DMS53 treated with DMSO at 0.1 percent for 48 hours (cell line): ENCODE results near the gene HMHB1.
A peak's percentile ranks its signal among the peaks of the same experiment; 100 is the strongest.
"Not testable (repeated sequence)": the region's sequence is repeated elsewhere in the genome, so short reads cannot be mapped to it uniquely, and the experiment has no call there.

ENCODE experiments used
- DNase-seq: peaks from one replicate; lab custom pipeline; 2025; ENCODE audit not compliant: unreplicated experiment; lab: John Stamatoyannopoulos, UW

HMHB1 gene

DNA sequence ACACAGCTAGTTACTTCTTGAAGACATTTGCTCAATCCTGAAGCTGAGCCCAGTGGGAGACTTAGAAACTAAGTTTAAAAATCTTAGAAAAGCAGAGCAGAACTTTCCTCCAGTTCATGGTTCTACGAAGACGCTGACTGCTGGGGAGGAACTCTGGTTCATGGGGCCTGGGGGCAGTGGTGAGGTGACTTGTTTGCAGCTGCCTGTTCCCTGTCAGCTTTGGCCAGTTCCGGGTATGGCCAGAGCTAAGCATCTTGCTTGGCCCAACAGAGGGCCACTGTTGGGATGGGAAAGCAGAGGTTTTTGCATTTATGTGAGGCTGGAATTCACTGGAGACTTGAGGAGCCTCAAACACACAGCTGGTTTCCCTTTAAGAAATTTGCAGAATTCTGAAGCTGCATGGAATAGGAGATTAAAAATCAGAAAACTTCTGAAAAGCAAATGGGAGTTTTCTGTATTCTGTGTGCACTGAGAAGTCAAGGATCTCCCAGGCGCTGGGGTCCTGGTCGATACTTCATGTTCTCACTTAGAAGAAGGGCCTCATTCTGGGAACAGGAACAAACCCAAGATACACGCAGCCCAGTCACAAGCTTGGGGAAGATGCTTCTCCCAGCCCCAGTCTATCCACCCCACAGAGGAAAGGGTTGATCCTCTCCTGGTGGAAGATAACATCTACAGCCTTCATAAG is 10.6 kb upstream of the HMHB1 start:
- DNase-seq = no peak

DNA sequence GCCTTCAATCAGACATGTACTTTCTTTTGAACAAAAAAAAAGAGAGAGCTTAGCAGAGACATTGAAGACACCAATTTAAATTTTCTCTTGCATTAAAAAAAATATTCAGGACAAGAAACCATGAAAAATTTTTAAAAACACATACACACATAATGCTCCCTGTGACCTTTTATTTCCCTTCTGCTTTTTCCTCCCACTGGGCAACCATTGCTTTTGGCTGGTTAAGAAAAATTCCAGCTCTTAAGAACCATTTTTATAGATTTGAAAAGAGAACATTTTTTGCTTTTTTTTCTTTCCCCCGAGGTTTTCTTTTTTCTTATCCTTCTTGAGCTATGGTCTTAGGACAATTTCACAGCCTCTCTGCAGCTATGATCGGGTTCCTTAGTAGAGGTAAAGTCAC is 6.1 kb upstream of the HMHB1 start:
- no peak for DNase-seq

- DNase-seq = no peak
Observed at GRCh38 chr5:143806579-143806978, 5.4 kb upstream of the HMHB1 start.

DNA sequence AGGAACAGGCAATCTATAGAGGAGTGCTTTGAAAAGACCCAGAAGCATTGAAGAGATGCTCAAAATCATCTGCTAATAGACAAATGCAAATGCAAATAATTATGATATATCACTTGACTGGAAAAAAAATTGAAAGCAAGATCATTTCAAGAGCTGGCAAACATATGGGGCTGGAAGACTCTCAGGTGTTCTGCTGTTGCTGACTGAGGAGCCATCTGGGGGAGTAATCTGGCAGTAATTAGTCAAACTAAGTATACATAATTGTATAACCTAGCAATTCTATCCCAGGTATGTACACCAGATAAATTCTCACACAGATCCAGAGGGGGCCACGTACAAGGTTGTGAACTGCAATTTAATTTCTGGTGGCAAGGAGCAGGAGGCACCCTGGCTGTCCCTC is 4.6 kb upstream of the HMHB1 start:
- no peak for DNase-seq

- DNase-seq = not testable (repeated sequence)
Observed at GRCh38 chr5:143816370-143816769, 4.4 kb downstream of the HMHB1 start.

GRCh38 chr5:143819716-143820115 is 7.8 kb downstream of the HMHB1 start:
- no peak for DNase-seq

DNA sequence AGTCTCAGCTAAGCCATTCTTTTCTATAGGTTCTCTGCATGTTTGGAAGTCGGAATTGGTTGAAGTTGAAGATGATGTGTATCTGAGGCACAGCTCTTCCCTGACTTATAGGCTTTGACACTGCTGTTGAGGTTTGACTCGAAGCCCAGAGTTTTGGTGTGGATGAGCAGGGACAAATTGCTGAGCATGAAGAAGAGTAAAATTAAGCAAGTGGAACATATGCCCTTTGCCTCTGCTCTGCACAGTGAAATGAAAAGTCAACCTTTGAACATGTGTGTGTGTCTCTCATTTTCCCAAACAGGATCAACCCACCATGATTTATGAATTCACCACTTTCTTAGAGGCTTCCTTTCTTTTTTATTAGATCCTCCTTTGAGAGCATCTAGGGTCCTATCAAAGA is 8.5 kb downstream of the HMHB1 start:
- no peak for DNase-seq

- DNase-seq = peak; percentile 71
Observed at GRCh38 chr5:143824851-143825720, 13.1 kb downstream of the HMHB1 start.

DNA sequence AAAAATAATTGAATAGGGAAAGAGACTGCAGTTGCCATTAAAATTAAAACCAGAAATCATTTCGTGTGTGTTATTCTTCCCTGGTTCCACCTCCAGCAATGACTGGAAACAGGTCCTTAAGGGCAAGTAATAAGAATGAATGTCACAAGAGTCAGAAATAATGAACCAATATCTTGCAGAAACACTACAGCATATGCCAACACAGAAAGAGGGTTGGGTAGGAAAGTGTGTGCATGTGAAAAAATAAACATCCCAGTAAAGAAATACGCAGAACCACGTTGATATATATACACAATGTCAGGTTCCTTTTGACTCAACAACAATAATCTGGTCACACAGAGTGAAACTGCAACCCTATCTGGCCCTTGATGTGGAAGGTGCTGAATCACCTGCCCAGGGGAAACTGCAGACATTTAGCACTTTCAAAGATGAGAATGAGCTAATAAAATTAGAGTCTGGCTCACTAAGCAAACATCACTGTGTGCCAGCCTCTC is 15.0 kb downstream of the HMHB1 start:
- peak; percentile 95 for DNase-seq

DNA sequence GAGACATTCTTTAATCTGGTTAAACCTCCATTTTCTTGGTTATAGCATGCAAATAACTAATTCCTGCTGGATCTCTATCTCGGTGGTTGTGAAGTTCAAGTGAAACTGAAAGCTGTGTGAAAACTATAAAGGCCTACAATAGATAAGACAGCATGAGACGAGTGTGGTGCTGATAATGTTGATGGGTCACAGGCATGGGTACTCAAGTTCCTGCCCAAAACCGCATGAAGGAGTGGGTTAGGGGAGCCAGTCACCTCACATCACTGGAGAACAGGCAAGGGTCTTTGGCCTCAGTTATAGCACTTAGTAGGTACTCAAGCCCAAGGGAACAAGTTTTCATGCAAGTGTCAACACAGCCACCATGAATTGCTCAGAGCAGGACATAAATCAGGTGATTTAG is 16.7 kb downstream of the HMHB1 start:
- DNase-seq = no peak

- DNase-seq = no peak
Observed at GRCh38 chr5:143833177-143833576, 21.2 kb downstream of the HMHB1 start.

- no peak for DNase-seq
Observed at GRCh38 chr5:143835251-143835650, 23.3 kb downstream of the HMHB1 start.

- DNase-seq = no peak
Observed at GRCh38 chr5:143836161-143836725, 24.3 kb downstream of the HMHB1 start.

GRCh38 chr5:143837306-143837848 is 25.4 kb downstream of the HMHB1 start:
- peak; percentile 85 for DNase-seq

DNA sequence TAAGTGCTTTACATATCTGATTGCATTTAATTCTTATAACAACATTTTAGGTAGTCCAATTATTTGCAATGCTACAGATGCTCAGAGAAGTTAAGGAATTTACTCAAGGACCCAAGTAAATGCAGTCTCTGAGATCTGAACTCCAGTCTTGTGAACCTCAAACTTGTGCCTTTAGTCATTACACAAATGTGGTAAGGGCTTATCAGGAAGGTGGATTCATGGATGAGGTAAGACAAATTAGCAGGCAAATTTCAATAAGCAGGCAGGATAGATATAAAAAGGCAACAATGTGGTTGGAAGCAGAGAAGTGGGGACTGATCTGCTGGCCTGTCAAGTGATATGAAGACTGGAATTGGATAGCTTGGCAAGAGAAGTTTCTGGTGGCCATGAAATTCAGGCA is 29.5 kb downstream of the HMHB1 start:
- DNase-seq = no peak

- DNase-seq = no peak
Observed at GRCh38 chr5:143842920-143843319, 31.0 kb downstream of the HMHB1 start.

GRCh38 chr5:143843461-143843860 is 31.5 kb downstream of the HMHB1 start:
- DNase-seq = no peak

DNA sequence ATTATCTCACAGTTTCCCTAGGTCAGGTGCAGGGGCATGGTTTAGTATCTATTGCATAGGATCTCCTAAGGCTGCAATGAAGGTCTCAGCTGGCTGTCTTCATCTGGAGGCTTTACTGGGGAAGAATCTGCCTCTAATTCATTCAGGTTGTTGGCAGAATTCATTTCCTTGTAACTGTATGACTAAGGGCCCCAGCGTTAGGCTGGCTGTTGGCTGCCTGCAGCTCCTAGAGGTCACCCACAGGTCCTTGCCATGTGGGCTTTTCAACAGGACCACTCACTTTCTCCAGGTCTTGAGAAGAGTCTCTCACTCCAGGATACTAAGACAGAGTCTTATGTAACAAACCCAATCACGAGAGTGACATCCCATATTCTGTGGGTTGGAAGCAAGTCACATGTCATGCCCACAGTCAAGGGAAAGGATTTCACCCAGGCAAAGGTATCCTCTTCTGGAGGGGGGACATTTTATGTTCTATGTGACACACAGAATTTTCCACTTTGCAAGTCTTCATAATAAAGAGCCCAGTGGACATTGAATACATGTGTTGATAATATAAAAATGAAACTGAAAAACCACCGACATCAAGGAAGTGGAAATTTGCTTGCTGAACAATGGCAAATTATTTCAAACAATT is 38.2 kb downstream of the HMHB1 start:
- DNase-seq = no peak

- DNase-seq = no peak
Observed at GRCh38 chr5:143851383-143851782, 39.4 kb downstream of the HMHB1 start.

GRCh38 chr5:143860211-143860610 is 48.2 kb downstream of the HMHB1 start:
- DNase-seq = no peak

DNA sequence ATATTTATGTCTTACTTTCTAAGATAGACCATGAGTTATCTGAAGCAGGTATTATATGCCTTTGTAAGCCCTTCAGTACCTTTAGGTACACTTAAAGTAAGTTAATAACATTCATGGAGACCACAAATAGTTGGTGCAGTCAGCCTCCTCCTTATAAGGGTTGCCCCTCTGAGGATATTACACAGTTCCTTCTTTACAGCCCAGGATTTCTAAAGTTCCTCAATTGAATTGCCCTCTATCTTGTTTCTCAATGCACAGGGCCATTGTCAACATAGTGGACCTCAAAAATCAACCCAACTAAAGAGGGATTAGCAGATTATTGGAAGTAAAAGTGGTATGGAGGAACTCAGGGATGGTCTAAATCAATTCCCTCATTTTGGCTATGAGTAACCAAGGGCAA is 50.3 kb downstream of the HMHB1 start:
- no peak for DNase-seq
